Dedifferentiated amniotic fluid mesenchymal stem cell (primary cell): Measurements from ENCODE around the gene FAM184A.
"Not testable (repeated sequence)": the region's sequence is repeated elsewhere in the genome, so short reads cannot be mapped to it uniquely, and the experiment has no call there.

Source experiments
- DNase-seq: peaks from one replicate; pipeline ENCODE4 v3.0.0-alpha.2; 2016; ENCODE audit errors: extremely low spot score

FAM184A gene

GRCh38 chr6:119078376-119079282 is at the start of gene FAM184A:
Gene FAM184A, minus strand, starts transcription at chr6:119078664. Its CDS starts 365 bp downstream, at chr6:119078299.
- DNase-seq = peak; percentile 18

- no peak for DNase-seq
Measured at GRCh38 chr6:119127627-119128026, 49.2 kb upstream of the FAM184A start.

DNA sequence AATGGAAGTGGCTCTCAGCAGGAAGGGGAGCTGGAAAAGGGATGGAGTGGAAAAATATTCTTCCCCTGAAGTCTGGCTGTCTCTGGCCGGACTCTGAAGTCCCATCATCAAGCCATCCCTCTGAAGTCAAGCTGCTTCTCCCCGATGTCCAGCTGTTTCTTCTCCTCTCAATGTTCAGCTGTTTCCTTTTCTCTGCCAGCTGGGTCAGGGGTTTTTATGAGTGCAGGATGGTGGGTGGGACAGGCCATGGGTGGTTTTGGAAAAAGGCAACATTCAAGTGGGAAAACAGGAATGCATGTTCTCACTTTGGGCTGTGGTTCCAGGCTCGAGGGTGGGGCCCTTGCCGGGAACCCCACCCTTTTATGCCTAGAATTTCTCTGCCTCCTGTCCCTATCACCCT is 48.4 kb upstream of the FAM184A start:
- no peak for DNase-seq

DNA sequence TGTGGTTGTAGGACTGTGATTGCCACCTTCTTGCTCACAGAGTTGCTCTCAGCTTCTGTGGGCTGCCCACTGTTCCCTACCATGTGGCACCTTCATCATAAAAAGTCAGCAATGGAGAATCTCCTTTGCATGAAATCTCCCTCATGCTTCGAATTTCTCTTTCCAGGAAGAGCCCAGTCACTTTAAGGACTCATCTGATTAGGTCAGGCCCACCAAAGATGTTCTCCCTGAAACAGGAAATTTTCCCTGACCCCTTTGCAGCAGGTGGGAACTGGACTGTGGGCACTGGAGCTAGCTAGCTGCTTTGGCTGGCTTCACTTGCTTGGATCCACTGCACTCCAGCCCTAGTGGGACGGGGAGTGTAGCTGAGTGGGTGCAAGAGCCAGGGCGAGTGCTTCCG is 47.7 kb upstream of the FAM184A start:
- no peak for DNase-seq

- no peak for DNase-seq
Measured at GRCh38 chr6:119125576-119125975, 47.1 kb upstream of the FAM184A start.

DNA sequence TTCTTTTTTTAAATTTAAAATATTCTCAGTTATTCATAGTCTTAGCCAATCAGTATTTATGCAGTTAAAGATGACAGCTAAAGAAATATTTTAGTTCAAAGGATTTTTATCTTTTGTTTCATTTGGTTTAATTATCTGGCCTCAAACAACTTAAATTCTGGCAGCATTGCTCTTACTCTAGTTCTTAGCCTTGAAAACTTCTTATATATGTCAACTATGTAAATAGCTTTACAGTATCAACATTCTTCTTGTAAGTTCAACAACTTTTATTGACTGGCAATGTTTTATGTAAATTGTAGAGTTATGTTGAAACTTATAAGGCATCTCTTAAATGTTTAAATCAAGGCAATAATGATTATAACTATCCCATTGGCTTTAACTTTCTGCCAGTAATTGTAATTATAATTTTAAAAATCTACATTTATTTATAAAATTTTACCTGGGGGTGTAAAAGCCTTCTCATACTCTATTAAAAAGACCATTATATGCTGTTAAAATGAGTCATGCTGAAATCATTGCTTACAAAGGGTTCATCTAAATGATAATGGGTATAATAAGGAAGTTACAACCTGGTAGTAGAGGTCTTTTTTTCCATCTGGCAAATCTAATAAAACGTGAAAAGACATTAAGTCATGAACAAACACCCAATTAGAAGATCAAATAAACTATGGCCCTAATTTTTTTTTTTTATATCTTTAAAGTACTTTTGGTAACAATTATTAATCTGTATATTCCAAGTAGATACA is 45.8 kb upstream of the FAM184A start:
- no peak for DNase-seq

DNA sequence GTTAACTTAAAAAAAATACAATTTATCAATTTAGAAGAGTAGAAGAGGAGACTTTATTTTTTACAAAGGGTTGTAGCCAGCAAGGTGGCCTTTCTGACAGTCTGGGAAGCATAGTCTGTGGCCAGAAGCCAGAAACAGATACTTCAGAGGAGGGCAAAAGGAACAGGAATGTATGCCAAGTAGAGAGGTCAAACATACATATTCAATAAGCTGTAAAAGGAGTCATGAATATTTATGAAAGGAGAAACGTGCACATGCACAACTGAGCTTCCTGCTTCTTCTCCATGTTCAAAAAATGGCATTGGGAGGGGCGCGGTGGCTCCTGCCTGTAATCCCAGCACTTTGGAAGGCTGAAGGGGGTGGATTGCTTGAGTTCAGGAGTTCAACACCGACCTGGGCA is 43.9 kb upstream of the FAM184A start:
- DNase-seq = no peak

DNA sequence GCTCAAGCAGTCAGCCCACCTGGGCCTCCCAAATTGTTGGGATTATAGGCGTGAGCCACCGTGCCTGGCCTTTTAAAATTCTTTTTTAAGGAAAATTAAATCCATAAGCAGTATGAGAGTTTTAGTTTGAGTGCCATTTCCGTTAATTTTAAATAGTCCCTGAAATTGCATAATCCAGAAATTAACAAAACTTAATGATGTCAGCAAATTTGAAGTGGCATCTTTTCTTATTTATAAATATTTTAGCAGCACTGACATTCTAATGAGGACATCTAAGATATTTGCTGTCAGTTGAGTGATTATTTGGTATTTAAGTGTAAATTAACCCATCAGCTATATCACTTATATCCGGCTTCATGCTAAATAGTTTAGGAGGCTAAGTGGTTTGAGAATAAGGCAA is 42.9 kb upstream of the FAM184A start:
- no peak for DNase-seq

DNA sequence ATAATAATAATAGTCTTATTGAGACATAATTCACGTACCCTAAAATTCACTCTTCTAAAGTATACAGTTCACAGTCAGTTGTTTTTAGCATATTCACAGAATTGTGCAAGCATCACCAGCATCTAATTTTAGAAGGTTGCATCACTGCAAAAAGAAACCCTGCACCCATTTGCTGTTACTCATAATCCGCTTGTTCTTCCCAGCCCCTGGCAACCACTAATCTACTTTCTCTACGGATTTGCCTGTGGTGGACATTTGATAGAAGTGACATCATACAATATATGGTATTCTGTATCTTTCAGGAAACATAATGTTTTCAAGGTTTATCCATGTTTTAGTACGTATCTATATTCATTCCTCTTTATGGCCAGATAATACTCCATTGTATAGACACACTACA is 41.5 kb upstream of the FAM184A start:
- DNase-seq = peak; percentile 38

GRCh38 chr6:119119062-119119461 is 40.6 kb upstream of the FAM184A start:
- DNase-seq = not testable (repeated sequence)

DNA sequence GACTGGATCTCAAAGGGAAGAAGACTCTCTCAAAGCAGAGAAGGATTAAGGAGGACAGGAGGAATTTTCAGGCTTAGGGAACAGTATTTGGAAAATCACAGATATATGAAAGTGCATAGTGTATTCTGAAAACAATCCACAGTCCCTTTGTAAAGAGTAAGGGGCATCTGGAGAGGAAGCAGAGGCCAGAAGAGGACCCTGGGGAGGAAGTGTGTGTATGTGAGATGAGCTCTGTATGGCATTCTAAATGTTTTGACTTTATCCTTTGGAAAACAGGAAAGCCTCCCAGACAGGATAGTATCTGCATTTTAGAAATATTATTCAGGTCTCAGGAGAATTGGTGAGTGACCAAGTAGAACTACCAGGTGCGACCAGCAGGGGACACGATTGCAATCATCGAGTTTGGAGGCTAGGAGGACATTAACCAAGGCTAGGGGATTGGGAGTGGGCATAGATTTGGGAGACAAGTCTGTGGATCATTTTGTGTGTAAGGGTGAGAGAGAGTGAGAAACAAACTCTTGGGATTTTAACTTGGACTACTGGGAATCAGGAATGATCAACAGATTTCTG is 38.3 kb upstream of the FAM184A start:
- DNase-seq = no peak

- DNase-seq = no peak
Measured at GRCh38 chr6:119113961-119114360, 35.5 kb upstream of the FAM184A start.

GRCh38 chr6:119112812-119113530 is 34.5 kb upstream of the FAM184A start:
- no peak for DNase-seq

GRCh38 chr6:119110601-119111548 is 32.4 kb upstream of the FAM184A start:
- DNase-seq = peak; percentile 65

DNA sequence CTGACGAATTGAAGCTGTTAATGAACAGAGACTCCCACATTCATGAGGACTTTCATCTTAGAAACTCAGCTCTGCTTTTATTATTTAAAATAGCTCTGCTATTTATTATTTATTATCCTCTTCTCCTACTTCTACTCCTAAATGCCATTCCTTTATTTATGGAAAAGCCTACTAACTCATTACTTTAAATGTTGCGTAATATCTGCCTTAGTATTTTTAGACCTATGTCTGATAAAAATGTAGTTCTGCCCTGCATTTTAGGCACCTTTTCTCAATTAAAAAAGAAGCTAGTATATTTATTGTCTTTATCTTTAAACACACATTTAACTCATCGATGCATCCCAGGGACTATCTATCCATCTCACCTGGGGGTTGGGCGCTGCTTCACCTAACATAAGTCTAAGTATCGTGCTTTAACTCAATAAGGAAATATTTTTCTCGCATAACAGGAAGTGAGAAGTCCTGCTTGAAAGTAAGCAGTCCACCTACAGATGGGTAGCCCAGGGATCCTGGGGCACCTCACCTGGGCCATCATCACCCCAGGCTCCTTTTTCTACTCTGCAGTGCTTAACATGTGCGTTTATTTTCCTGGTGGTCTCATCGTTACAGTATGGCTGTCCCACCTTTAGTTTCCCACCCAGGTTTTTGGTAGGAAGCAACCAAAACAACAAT is 31.3 kb upstream of the FAM184A start:
- no peak for DNase-seq

DNA sequence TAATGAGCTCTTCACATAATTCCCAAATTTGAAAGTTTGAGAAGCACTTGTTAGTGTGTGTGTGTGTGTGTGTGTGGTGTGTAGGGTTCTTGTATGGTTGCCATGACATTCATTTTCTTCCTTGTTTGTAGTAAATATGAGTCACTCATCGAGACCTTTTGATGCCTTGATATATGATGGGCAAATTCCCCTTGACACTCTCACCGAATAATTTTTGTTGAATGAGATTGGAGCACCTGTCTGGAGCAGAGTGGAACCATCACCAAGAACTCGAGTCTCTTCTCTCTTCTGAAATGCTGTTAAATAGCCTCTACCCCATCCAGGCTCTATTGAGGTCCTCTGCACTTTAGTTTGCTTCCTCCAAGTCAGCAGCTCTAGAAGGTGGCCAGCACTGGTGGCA is 29.6 kb upstream of the FAM184A start:
- DNase-seq = no peak

DNA sequence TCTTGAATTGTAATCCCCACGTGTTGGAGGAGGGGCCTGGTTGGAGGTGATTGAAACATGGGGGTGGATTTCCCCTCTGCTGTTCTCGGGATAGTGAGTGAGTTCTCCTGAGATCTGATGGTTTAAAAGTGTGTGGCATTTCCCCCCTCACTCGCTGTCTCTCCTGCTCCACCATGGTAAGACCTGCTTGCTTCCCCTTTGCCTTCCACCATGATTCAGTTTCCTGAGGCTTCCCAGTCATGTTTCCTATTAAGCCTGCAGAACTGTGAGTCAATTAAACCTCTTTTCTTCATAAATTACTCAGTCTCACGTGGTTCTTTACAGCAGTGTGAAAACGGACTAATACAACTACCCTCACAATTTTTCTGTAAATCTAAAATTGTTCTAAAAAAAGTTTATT is 26.8 kb upstream of the FAM184A start:
- DNase-seq = no peak

GRCh38 chr6:119102901-119103300 is 24.4 kb upstream of the FAM184A start:
- DNase-seq = no peak

- no peak for DNase-seq
Measured at GRCh38 chr6:119100115-119100514, 21.7 kb upstream of the FAM184A start.

DNA sequence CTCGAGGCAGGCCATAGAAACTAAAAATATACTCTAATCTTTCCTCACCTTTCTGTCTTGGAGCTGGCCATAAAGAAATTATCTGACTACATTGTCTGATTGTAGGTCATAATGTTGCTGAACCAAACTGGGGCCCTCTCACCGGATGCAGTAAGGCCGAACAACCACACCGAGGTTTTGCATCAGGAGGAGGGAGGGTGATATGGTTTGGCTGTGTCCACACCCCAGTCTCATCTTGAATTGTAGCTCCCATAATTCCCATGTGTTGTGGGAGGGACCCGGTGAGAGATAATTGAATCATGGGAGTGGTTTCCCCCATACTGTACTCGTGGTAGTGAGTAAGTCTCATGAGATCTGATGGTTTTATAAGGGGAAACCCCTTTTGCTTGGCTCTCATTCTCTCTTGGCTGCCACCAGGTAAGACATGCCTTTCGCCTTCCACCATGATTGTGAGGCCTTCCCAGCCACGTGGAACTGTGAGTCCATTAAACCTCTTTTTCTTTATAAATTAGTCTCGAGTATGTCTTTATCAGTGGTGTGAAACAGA is 19.4 kb upstream of the FAM184A start:
- not testable (repeated sequence) for DNase-seq
